HG03571 (cell line): ENCODE measurements around the gene NECAB2.

Source experiments
- ATAC-seq: cut with Tn5 transposase; IDR thresholded peaks from one replicate; pipeline ENCODE4 v1.9.1; 2021; ENCODE audit not compliant: unreplicated experiment

NECAB2 gene

GRCh38 chr16:84042879-84043485 lies 74.9 kb downstream of the NECAB2 start:
- no peak for ATAC-seq

GRCh38 chr16:84043486-84044117 lies 75.6 kb downstream of the NECAB2 start:
- ATAC-seq, result no peak

- no peak for ATAC-seq
These were observed 76.1 kb downstream of the NECAB2 start for GRCh38 chr16:84044118-84044488.

GRCh38 chr16:84045001-84045817 lies 77.2 kb downstream of the NECAB2 start:
- no peak for ATAC-seq

- ATAC-seq, result no peak
These were observed 77.9 kb downstream of the NECAB2 start for GRCh38 chr16:84045818-84046470.

GRCh38 chr16:84047206-84047605 lies 79.2 kb downstream of the NECAB2 start:
- no peak for ATAC-seq

GRCh38 chr16:84047626-84048025 lies 79.6 kb downstream of the NECAB2 start:
- ATAC-seq, result no peak

- ATAC-seq, result no peak
These were observed 80.2 kb downstream of the NECAB2 start for GRCh38 chr16:84048270-84048669.

- no peak for ATAC-seq
These were observed 80.8 kb downstream of the NECAB2 start for GRCh38 chr16:84048871-84049270.

GRCh38 chr16:84049403-84050060 lies 81.5 kb downstream of the NECAB2 start:
- no peak for ATAC-seq

- ATAC-seq, result no peak
These were observed 82.3 kb downstream of the NECAB2 start for GRCh38 chr16:84050316-84050715.

- ATAC-seq, result no peak
These were observed 84.1 kb downstream of the NECAB2 start for GRCh38 chr16:84052071-84052622.
